Thyroid gland (tissue), 4 donors: ENCODE data around the gene APBB1IP. TPM values are rescaled to one million over a fixed set of nuclear protein-coding genes. Genes with fewer than 3 reads are reported as not detected.

ENCODE experiments used
- DNase-seq, 2 donors: peaks; one replicate each; pipeline ENCODE4 v3.0.0-alpha.2; 2019
- H3K27ac ChIP-seq, 3 donors: fragments of 200-600 bp; sonication (generic); 1 replicate in 2 of 3; 2 replicates in 1 of 3; pipeline ENCODE4 v1.5.1; 2016 to 2019; ENCODE audit warnings: mild to moderate bottlenecking in 1 of 3, moderate library complexity in 1 of 3
- H3K27me3 ChIP-seq: fragments of 200-600 bp; sonication (generic); one replicate; pipeline ENCODE4 v1.5.1; 2019
- H3K36me3 ChIP-seq, 2 donors: fragments of 200-600 bp; sonication (generic); one replicate each; pipeline ENCODE4 v1.5.1; 2016 to 2019
- H3K4me1 ChIP-seq, 2 donors: fragments of 200-600 bp; sonication (generic); one replicate each; pipeline ENCODE4 v1.5.1; 2017 to 2019
- H3K4me3 ChIP-seq, 3 donors: fragments of 200-600 bp; sonication (generic); replicated peaks in 1 of 3; 1 replicate in 2 of 3; 2 replicates in 1 of 3; pipeline ENCODE4 v1.5.1; 2016; ENCODE audit warnings: mild to moderate bottlenecking in 1 of 3
- H3K9me3 ChIP-seq: fragments of 200-600 bp; sonication (generic); one replicate; pipeline ENCODE4 v1.5.1; 2017
- POLR2A ChIP-seq, 2 donors: fragments of 450-650 bp; IDR thresholded peaks; one replicate each; pipeline ENCODE4 v1.6.1; 2017; ENCODE audit warnings: antibody characterized with exemption in 2 of 2, mild to moderate bottlenecking in 2 of 2, moderate library complexity in 1 of 2
- WGBS, 2 donors: methylation state at CpG; one replicate each; pipeline ENCODE4 v1.1.5; 2017; 5-methylcytosine and 5-hydroxymethylcytosine counted together
- intact Hi-C: fragments of 100-400 bp; cut with DNase I; formaldehyde crosslinking; loops from one replicate; pipeline ENCODE4 v1.15.1; 2023
- total RNA-seq, 4 donors: library from RNA; depleted of rRNA; stranded (reverse); fragments of >200 nt; gene quantifications; one replicate each; pipeline ENCODE4 v1.2.3, GENCODE V29; 2016
- TF ChIP-seq, protein P1 (sequence below), 6 experiments: fragments of 200-600 bp in 3 of 6; fragments of 450-650 bp in 3 of 6; sonication (generic) in 3 of 6; IDR thresholded peaks; one replicate each; pipeline ENCODE4 v1.5.1; 2016 to 2019; ENCODE audit warnings: antibody characterized with exemption in 6 of 6, mild to moderate bottlenecking in 2 of 6, inconsistent platforms in 1 of 6, moderate library complexity in 1 of 6

APBB1IP gene
- total RNA-seq, 4 donors from 2014 or later = 1.5 to 4.3 (median 2.2) TPM

DNA sequence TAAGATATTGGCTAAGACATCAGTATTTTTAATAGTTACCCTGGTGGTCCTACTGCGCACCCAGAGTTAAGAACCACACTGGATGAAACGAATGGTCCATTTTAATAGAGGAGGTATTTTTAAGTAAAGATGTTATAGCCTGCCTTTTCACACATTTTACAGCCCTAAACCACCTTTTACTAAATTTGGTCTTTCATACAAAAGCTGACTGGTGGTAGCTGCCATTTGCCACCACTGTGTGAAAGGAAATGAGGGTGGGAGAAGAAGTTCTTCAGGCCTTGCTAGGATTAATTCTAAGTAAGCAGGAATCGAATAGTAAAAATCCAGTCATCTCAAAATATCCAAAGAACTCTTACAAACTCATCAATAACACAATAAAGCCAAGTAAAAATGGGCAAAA is 15.2 kb upstream of the APBB1IP start:
- no peaks in the 10 kb centered on the region for H3K4me1 ChIP-seq
- H3K4me3 ChIP-seq = no peak overlapping the region
- 69 to 85% methylated on average over 3 of the region's 3 CpGs for WGBS, 2 donors
- intact Hi-C loops = no loop called here
- H3K27ac ChIP-seq = no peak overlapping the region
- TF ChIP-seq, protein P1, sequence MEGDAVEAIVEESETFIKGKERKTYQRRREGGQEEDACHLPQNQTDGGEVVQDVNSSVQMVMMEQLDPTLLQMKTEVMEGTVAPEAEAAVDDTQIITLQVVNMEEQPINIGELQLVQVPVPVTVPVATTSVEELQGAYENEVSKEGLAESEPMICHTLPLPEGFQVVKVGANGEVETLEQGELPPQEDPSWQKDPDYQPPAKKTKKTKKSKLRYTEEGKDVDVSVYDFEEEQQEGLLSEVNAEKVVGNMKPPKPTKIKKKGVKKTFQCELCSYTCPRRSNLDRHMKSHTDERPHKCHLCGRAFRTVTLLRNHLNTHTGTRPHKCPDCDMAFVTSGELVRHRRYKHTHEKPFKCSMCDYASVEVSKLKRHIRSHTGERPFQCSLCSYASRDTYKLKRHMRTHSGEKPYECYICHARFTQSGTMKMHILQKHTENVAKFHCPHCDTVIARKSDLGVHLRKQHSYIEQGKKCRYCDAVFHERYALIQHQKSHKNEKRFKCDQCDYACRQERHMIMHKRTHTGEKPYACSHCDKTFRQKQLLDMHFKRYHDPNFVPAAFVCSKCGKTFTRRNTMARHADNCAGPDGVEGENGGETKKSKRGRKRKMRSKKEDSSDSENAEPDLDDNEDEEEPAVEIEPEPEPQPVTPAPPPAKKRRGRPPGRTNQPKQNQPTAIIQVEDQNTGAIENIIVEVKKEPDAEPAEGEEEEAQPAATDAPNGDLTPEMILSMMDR (IDR thresholded peaks at IDR 0.05) = no peak
- no peak for TF ChIP-seq POLR2A (IDR thresholded peaks at IDR 0.05)
- DNase-seq = no peak
- no peaks in the 10 kb centered on the region for H3K9me3 ChIP-seq
- no peaks in the 10 kb centered on the region for H3K36me3 ChIP-seq
- no peaks in the 10 kb centered on the region for H3K27me3 ChIP-seq

DNA sequence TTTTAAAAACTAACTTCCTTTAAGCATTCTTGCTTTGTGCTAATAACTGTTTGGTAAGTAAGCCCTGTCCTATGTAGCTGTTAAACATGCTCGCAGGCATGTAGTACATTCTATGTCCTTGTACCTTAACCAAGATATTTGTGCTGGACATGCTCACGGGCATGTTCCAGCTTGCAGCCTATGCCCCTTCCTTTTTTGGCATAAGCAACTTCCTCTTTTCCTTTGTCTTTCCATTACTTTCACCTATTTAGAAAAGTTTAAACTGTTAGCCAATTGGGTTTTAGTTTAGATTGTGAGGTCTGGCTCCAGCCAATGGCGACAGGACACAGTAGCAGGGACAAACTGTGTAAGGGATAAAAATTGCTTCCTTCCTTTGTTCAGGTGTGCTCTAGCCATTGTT is 14.4 kb upstream of the APBB1IP start:
- no peak for DNase-seq

DNA sequence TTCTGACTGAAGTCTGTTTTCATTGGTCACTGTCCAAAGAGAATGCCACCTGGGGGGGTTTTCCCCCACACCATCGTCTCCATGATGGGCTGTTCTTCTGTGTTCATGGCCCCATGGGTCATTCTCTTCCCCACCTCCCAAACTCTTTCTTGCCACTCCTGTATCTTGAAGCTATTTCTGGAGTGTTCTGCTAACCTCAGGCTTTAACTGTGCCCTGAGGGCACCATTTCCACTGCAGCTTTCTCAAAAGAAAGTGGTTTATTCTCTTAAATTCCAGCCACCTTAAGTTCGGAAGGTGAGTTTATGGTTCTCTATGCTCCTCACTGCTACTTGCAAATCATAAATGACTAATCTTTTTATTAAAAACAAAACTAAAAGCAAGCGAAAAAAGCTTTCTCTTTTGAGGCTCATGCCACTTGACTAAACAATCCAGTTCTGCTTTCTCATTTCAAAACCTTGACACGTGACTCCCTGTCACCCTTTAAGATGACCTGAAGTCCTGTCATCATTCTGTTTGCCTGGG is 7.4 kb upstream of the APBB1IP start:
- H3K36me3 ChIP-seq = no peaks in the 10 kb centered on the region
- H3K9me3 ChIP-seq = no peaks in the 10 kb centered on the region
- H3K4me1 ChIP-seq = no peaks in the 10 kb centered on the region
- TF ChIP-seq POLR2A (IDR thresholded peaks at IDR 0.05) = no peak
- TF ChIP-seq, protein P1 (IDR thresholded peaks at IDR 0.05) = no peak
- H3K4me3 ChIP-seq = no peak overlapping the region
- H3K27ac ChIP-seq = no peak overlapping the region
- no peak for DNase-seq
- WGBS, 2 donors = 57 to 67% methylated on average over 4 of the region's 4 CpGs
- intact Hi-C loops = no loop called here
- H3K27me3 ChIP-seq = no peaks in the 10 kb centered on the region

More for the DNA sequence above, 14.4 kb upstream of the APBB1IP start:
- Histone ChIP-seq H3K27ac (no peak overlapping the region), H3K36me3 (no peaks in the 10 kb centered on the region), H3K4me3 (no peak overlapping the region), H3K27me3 (no peaks in the 10 kb centered on the region), H3K4me1 (no peaks in the 10 kb centered on the region), H3K9me3 (no peaks in the 10 kb centered on the region)
- intact Hi-C loops = no loop called here
- TF ChIP-seq, protein P1 (IDR thresholded peaks at IDR 0.05) = no peak
- no peak for TF ChIP-seq POLR2A (IDR thresholded peaks at IDR 0.05)
- WGBS, 2 donors = 88 to 89% methylated on average over 3 of the region's 3 CpGs

DNA sequence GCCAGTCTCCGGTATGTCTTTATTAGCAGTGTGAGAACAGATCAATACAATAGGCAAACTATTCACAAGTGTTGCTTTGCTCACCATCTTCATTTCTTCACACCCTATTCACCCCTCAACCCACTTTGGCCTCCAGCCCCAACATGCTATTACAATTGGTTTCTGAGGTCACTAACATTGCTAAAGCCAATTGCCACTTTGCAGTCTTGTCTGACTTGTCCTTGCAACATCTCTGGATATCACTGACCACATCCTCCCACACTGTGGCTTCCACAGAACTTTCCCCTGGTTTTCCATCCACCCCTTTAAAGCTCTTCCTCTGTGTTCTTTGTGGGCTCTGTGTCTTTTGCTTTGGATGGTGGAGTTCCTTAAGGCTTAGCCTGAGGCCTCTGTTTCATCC is 5.2 kb upstream of the APBB1IP start:
- H3K36me3 ChIP-seq = no peaks in the 10 kb centered on the region
- intact Hi-C loops = no loop called here
- no peak for DNase-seq
- TF ChIP-seq, protein P1 (IDR thresholded peaks at IDR 0.05) = no peak
- no peak for TF ChIP-seq POLR2A (IDR thresholded peaks at IDR 0.05)
- H3K27me3 ChIP-seq = no peaks in the 10 kb centered on the region
- H3K9me3 ChIP-seq = no peaks in the 10 kb centered on the region
- no peak overlapping the region for H3K27ac ChIP-seq
- no peak overlapping the region for H3K4me3 ChIP-seq
- H3K4me1 ChIP-seq = no peaks in the 10 kb centered on the region
- 83 to 95% methylated on average over 1 of the region's 1 CpG for WGBS, 2 donors

DNA sequence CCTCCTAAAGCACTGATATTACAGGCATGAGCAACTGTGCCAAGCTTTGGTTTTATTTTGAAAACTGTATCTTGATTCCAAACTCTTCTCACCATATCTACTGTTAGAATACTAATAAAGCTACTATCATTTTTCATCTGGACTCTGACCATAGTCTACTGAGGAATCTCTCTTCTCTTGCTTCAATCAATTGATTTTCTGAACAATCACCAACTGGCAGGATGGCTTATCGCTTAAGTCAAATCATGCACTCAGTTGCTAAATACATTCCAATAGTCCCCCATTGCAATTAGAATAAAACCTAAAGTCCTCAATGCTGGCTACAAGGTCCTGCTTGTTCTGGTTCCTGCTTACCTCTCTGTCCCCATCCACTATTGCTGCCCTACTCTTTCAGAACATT is 2.3 kb upstream of the APBB1IP start:
- Histone ChIP-seq H3K4me3 (no peak overlapping the region), H3K36me3 (no peaks in the 10 kb centered on the region), H3K9me3 (no peaks in the 10 kb centered on the region), H3K4me1 (no peaks in the 10 kb centered on the region), H3K27ac (no peak overlapping the region), H3K27me3 (no peaks in the 10 kb centered on the region)
- no peak for TF ChIP-seq POLR2A (IDR thresholded peaks at IDR 0.05)
- TF ChIP-seq, protein P1 (IDR thresholded peaks at IDR 0.05) = no peak
- intact Hi-C loops = no loop called here
- no peak for DNase-seq
- 96 to 97% methylated on average over 1 of the region's 1 CpG for WGBS, 2 donors
